GM12872 (cell line): ENCODE results near the gene HEATR1.

Source experiments
- CTCF ChIP-seq: IDR thresholded peaks from 3 replicates; pipeline ENCODE4 v1.5.1; 2011; ENCODE audit warnings: low read depth, mild to moderate bottlenecking, low read length, moderate library complexity; ENCODE audit not compliant: insufficient read depth

HEATR1 gene

DNA sequence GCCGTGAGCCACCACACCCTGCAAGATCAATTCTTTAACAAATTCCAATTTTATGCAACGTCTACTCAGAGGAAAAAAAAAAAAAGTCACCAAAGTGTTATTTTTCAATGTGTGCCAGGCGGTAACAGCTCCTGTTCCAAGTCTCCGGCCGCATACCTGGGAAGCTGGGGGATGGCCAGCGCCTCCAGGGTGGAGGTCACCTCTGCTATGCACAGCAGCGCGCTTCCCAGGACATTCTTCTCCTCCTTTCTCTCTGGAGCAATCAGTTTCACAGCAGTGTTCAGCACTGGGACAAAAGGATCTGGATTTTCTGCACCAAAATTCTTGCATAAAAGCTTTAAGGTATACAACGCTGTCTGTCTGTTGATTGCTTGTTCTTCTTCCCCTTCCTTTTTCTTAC, 46.2 kb downstream of the HEATR1 start:
- no peak for TF ChIP-seq CTCF

GRCh38 chr1:236556606-236557005, 47.7 kb downstream of the HEATR1 start:
- TF ChIP-seq CTCF: no peak

- TF ChIP-seq CTCF: no peak
Observed at GRCh38 chr1:236553370-236553769, 50.9 kb downstream of the HEATR1 start.

DNA sequence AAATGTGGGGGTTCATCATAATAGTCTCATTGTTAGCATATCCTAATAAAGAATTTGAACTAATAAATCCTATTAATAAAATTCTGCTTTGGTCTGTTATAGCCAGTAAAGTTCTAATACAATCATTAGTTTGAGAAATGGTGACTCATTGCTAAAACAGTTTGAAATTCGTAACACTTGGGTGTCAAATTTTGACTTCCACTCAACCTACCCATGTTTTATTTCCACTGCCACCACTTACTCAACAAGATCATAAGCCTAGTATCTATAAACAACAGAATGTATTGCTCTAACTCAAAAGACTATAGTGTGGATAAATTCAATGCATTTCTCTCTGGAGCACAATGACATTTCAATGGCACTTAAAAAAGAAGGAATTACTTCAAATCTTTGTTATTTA, 51.4 kb downstream of the HEATR1 start:
- no peak for TF ChIP-seq CTCF

- TF ChIP-seq CTCF: no peak
Observed at GRCh38 chr1:236552096-236552495, 52.2 kb downstream of the HEATR1 start.

- TF ChIP-seq CTCF: no peak
Observed at GRCh38 chr1:236550961-236551851, 53.1 kb downstream of the HEATR1 start.

- no peak for TF ChIP-seq CTCF
Observed at GRCh38 chr1:236548452-236548851, 55.9 kb downstream of the HEATR1 start.
